HepG2 (cell line): Measurements from ENCODE around the gene ABAT. TPM values are rescaled to one million over a fixed set of nuclear protein-coding genes. Genes with fewer than 3 reads are reported as not detected.

ENCODE experiments used
- BRD4 ChIP-seq: sonication (generic); formaldehyde crosslinking; IDR thresholded peaks from 2 replicates; pipeline ENCODE4 v1.4.0; 2020; ENCODE audit warnings: missing genetic modification reagents
- CBFB ChIP-seq: sonication (generic); formaldehyde crosslinking; IDR thresholded peaks from 2 replicates; pipeline ENCODE4 v1.4.0; 2020; ENCODE audit warnings: missing genetic modification reagents
- EP300 ChIP-seq, 3 experiments: sonication (generic) in 1 of 3; formaldehyde crosslinking in 1 of 3; IDR thresholded peaks; 2 replicates each; pipeline versions ENCODE4 v1.5.1 to v1.6.1; 2011 to 2020; ENCODE audit warnings: low read depth in 2 of 3, low read length in 2 of 3, borderline replicate concordance in 1 of 3, improper control_type of control experiment in 1 of 3, mild to moderate bottlenecking in 1 of 3, missing genetic modification reagents in 1 of 3, moderate library complexity in 1 of 3
- ETV5 ChIP-seq: IDR thresholded peaks from 2 replicates; pipeline ENCODE4 v1.6.1; 2018; ENCODE audit warnings: missing biosample characterization, missing genetic modification reagents, inconsistent platforms, borderline replicate concordance
- FIP1L1 ChIP-seq: fragments of 200-400 bp; formaldehyde crosslinking; IDR thresholded peaks from 2 replicates; pipeline ENCODE4 v1.6.1; 2018; ENCODE audit warnings: low read depth, mild to moderate bottlenecking, low read length, moderate library complexity, borderline replicate concordance; ENCODE audit not compliant: insufficient read depth
- HHEX ChIP-seq: IDR thresholded peaks from 2 replicates; pipeline ENCODE4 v1.6.1; 2016; ENCODE audit warnings: control low read depth
- KDM5A ChIP-seq: fragments of 200-600 bp; sonication (generic); IDR thresholded peaks from 2 replicates; pipeline ENCODE4 v1.7.0; 2018; ENCODE audit warnings: antibody characterized with exemption, mild to moderate bottlenecking, low read length, borderline replicate concordance
- NFKBIZ ChIP-seq: IDR thresholded peaks from 2 replicates; pipeline ENCODE4 v1.6.1; 2018; ENCODE audit warnings: missing genetic modification reagents, missing compliant biosample characterization
- NR2F6 ChIP-seq, 2 experiments: IDR thresholded peaks; 2 replicates each; pipeline ENCODE4 v1.6.1; 2016; ENCODE audit warnings: antibody characterized with exemption in 1 of 2, mild to moderate bottlenecking in 1 of 2
- SMARCC2 ChIP-seq: fragments of 450-650 bp; IDR thresholded peaks from 2 replicates; pipeline ENCODE4 v1.6.1; 2017; ENCODE audit warnings: antibody characterized with exemption, mild to moderate bottlenecking
- SRSF1 ChIP-seq: fragments of 200-400 bp; formaldehyde crosslinking; optimal IDR thresholded peaks from 2 replicates; pipeline ENCODE3; 2017; ENCODE audit warnings: mild to moderate bottlenecking, low read depth, low read length, moderate library complexity
- ZBTB1 ChIP-seq: sonication (generic); formaldehyde crosslinking; IDR thresholded peaks from 2 replicates; pipeline ENCODE4 v1.4.0; 2020; ENCODE audit warnings: missing genetic modification reagents, borderline replicate concordance
- ZEB1 ChIP-seq: IDR thresholded peaks from 2 replicates; pipeline ENCODE4 v1.6.1; 2012; ENCODE audit warnings: mild to moderate bottlenecking, low read depth, inconsistent platforms; ENCODE audit not compliant: insufficient replicate concordance
- ZFP37 ChIP-seq: sonication (generic); formaldehyde crosslinking; IDR thresholded peaks from 2 replicates; pipeline ENCODE4 v1.4.0; 2020; ENCODE audit warnings: missing genetic modification reagents, borderline replicate concordance
- ZMYM3 ChIP-seq: sonication (generic); formaldehyde crosslinking; IDR thresholded peaks from 2 replicates; pipeline ENCODE4 v1.5.1; 2020; ENCODE audit warnings: mild to moderate bottlenecking, missing genetic modification reagents
- ZNF232 ChIP-seq: sonication (generic); formaldehyde crosslinking; IDR thresholded peaks from 2 replicates; pipeline ENCODE4 v1.4.0; 2020; ENCODE audit warnings: missing genetic modification reagents, borderline replicate concordance
- ZNF614 ChIP-seq: IDR thresholded peaks from 2 replicates; pipeline ENCODE4 v1.6.1; 2018; ENCODE audit warnings: missing biosample characterization, missing genetic modification reagents, inconsistent platforms, borderline replicate concordance
- polyA plus RNA-seq, 8 experiments: library from polyadenylated mRNA; depleted of rRNA in 3 of 8; stranded (reverse) in 7 of 8; unstranded in 1 of 8; fragments of >200 nt; fragmentation: Illumina TruSeq in 4 of 8; extraction: Trizol in 4 of 8; gene quantifications; 2 replicates each; pipeline versions ENCODE4 v1.2.1 to v1.2.3, GENCODE V29; 2011 to 2016; ENCODE audit warnings: low read depth in 4 of 8, missing spikeins in 1 of 8, mixed read lengths in 1 of 8; ENCODE audit not compliant: insufficient read depth in 1 of 8
- total RNA-seq, 5 experiments: library from RNA; depleted of rRNA; stranded (reverse); fragments of >200 nt; fragmentation: Illumina TruSeq; extraction: Trizol; gene quantifications; 2 replicates each; pipeline ENCODE4 v1.2.3, GENCODE V29; 2016; ENCODE audit warnings: low read depth in 1 of 5
- TF ChIP-seq, protein P1 (sequence below): IDR thresholded peaks from 2 replicates; pipeline ENCODE4 v1.6.1; 2016; ENCODE audit warnings: low read depth
- TF ChIP-seq, protein P2 (sequence below): sonication (generic); formaldehyde crosslinking; IDR thresholded peaks from 2 replicates; pipeline ENCODE4 v1.5.0; 2020; ENCODE audit warnings: mild to moderate bottlenecking, missing genetic modification reagents
- TF ChIP-seq, protein P3 (sequence below): sonication (generic); formaldehyde crosslinking; IDR thresholded peaks from 2 replicates; pipeline ENCODE4 v1.5.0; 2020; ENCODE audit warnings: mild to moderate bottlenecking, missing genetic modification reagents

The ABAT gene
- total and polyA plus RNA-seq, 2 of the 13 experiments (the other 11 are each of a cell fraction or from before 2014, with no cell fraction given): 47.6 to 97.3 TPM

DNA sequence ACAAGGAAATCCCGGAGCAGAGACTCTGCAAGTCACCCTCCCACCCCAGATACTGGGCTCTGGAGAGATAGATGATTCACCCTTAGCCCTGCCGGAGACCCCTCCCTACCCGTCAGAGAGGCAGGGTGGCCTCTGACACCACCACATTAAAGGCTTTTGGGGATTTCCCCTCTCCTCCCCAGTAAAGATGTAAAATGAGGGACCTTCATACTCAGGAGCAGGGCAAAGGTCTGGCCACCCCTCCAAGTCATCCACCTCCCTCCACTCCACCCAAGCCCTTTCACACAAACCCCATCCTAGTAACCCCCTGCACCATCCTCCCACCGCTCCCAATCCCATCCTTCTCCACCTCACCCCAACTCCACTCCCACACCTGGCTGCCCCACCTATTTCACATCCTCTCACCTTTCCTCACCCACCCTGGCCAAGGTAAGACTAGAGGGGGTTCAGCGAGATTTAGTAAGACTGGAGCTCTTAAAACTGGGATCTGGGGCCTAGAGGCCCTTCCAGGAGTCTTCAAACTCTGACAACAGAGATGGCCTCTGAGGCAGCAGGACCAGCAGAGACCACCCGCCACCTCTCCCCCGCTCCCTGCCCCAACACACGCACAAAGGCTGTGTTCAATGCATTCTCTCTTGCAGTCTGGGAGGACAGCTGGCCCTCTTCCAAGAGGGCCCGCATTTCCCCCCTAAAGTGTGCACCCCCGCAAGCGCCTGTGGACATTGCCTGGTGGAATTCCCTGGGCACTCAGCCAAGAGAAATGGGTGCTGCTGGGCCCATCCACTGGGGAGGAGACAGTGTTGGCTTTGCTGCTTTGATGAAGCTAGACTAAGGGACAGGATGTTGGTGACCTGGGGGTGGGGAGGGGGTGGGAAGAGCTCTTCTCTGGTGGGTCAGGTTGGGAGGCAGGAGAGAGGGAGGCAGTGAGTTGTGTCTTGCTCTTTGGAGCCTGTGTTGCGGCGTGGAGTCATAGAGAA is 1.1 kb downstream of the ABAT start (continued):
- TF ChIP-seq, protein P1, sequence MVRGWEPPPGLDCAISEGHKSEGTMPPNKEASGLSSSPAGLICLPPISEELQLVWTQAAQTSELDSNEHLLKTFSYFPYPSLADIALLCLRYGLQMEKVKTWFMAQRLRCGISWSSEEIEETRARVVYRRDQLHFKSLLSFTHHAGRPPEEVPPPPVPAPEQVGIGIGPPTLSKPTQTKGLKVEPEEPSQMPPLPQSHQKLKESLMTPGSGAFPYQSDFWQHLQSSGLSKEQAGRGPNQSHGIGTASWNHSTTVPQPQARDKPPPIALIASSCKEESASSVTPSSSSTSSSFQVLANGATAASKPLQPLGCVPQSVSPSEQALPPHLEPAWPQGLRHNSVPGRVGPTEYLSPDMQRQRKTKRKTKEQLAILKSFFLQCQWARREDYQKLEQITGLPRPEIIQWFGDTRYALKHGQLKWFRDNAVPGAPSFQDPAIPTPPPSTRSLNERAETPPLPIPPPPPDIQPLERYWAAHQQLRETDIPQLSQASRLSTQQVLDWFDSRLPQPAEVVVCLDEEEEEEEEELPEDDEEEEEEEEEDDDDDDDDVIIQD (CRISPR knock-in tag): peak; percentile 31; the same call in 1 of the 2 replicates
- TF ChIP-seq ZFP37 (0 out of 2 replicates have a peak, but pooled peaks have one; percentile 43), KDM5A (peak; percentile 30; the same call in 1 of the 2 replicates), ZNF614 (CRISPR knock-in tag) (peak; percentile 47; the same call in 1 of the 2 replicates), FIP1L1 (peak; percentile 90; the same call in 1 of the 2 replicates), ZEB1 (peak; percentile 65), NFKBIZ (peak; percentile 82; the same call in 1 of the 2 replicates), HHEX (CRISPR knock-in tag) (no peak), BRD4 (0 out of 2 replicates have a peak, but pooled peaks have one; percentile 33), SRSF1 (peak; percentile 89), ZMYM3 (CRISPR knock-in tag) (peak; percentile 43; the same call in 1 of the 2 replicates), ZBTB1 (CRISPR knock-in tag) (peak; percentile 74; the same call in 1 of the 2 replicates), CBFB (CRISPR knock-in tag) (0 out of 2 replicates have a peak, but pooled peaks have one; percentile 48), SMARCC2 (no peak), ZNF232 (0 out of 2 replicates have a peak, but pooled peaks have one; percentile 28), EP300 (IDR thresholded peaks at IDR 0.05; ENCODE audit: low read depth in 2 of 2, low read length in 2 of 2) (peak in 1 of 2 experiments; percentile 72; a peak in 3 of 4 replicates), EP300 (CRISPR knock-in tag; IDR thresholded peaks at IDR 0.05; ENCODE audit: borderline replicate concordance) (peak; percentile 54; the same call in 1 of the 2 replicates), ETV5 (peak; percentile 59), NR2F6 (IDR thresholded peaks at IDR 0.05) (peak; percentile 42; the same call in 1 of the 2 replicates), NR2F6 (CRISPR knock-in tag; IDR thresholded peaks at IDR 0.05) (peak; percentile 69)
- TF ChIP-seq, protein P2, sequence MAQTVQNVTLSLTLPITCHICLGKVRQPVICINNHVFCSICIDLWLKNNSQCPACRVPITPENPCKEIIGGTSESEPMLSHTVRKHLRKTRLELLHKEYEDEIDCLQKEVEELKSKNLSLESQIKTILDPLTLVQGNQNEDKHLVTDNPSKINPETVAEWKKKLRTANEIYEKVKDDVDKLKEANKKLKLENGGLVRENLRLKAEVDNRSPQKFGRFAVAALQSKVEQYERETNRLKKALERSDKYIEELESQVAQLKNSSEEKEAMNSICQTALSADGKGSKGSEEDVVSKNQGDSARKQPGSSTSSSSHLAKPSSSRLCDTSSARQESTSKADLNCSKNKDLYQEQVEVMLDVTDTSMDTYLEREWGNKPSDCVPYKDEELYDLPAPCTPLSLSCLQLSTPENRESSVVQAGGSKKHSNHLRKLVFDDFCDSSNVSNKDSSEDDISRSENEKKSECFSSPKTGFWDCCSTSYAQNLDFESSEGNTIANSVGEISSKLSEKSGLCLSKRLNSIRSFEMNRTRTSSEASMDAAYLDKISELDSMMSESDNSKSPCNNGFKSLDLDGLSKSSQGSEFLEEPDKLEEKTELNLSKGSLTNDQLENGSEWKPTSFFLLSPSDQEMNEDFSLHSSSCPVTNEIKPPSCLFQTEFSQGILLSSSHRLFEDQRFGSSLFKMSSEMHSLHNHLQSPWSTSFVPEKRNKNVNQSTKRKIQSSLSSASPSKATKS (CRISPR knock-in tag): no peak
- TF ChIP-seq, protein P3, sequence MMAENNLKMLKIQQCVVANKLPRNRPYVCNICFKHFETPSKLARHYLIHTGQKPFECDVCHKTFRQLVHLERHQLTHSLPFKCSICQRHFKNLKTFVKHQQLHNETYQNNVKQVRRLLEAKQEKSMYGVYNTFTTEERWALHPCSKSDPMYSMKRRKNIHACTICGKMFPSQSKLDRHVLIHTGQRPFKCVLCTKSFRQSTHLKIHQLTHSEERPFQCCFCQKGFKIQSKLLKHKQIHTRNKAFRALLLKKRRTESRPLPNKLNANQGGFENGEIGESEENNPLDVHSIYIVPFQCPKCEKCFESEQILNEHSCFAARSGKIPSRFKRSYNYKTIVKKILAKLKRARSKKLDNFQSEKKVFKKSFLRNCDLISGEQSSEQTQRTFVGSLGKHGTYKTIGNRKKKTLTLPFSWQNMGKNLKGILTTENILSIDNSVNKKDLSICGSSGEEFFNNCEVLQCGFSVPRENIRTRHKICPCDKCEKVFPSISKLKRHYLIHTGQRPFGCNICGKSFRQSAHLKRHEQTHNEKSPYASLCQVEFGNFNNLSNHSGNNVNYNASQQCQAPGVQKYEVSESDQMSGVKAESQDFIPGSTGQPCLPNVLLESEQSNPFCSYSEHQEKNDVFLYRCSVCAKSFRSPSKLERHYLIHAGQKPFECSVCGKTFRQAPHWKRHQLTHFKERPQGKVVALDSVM: peak; percentile 81
